Activated T-helper 1 cell treated with anti-CD3 and anti-CD28 coated beads, Interleukin-12 subunit alpha, Interleukin-12 subunit beta, Interleukin-2, Interleukin-4 antibody, amounts not matched to agents 30 ng/mL and 10 ng/mL and 1 ng/mL, durations not matched to agents 14 hours and 24 hours and 36 hours (primary cell): Measurements from ENCODE around the gene TEC. TPM values are rescaled to one million over a fixed set of nuclear protein-coding genes. Genes with fewer than 3 reads are reported as not detected.
"Not testable (repeated sequence)": the region's sequence is repeated elsewhere in the genome, so short reads cannot be mapped to it uniquely, and the experiment has no call there.

Experiments
- DNase-seq: peaks from one replicate; pipeline ENCODE4 v3.0.0; 2021; ENCODE audit warnings: low spot score
- H3K27ac Mint-ChIP-seq: one replicate; pipeline ENCODE4 v1.8.0; 2021; ENCODE audit warnings: mild to moderate bottlenecking, mixed read lengths
- H3K27me3 Mint-ChIP-seq: one replicate; pipeline ENCODE4 v1.8.0; 2022; ENCODE audit warnings: mild to moderate bottlenecking, moderate library complexity, mixed read lengths; ENCODE audit not compliant: insufficient read depth
- H3K36me3 Mint-ChIP-seq: one replicate; pipeline ENCODE4 v1.8.0; 2021; ENCODE audit warnings: low read depth, mixed read lengths
- H3K4me1 Mint-ChIP-seq: one replicate; pipeline ENCODE4 v1.8.0; 2021; ENCODE audit warnings: low read depth, mixed read lengths
- H3K4me3 Mint-ChIP-seq: one replicate; pipeline ENCODE4 v1.8.0; 2021; ENCODE audit warnings: mild to moderate bottlenecking, moderate library complexity, mixed read lengths
- H3K9me3 Mint-ChIP-seq: one replicate; pipeline ENCODE4 v1.8.0; 2021; ENCODE audit warnings: mixed read lengths
- intact Hi-C: fragments of 100-400 bp; cut with micrococcal nuclease; formaldehyde crosslinking; loops from one replicate; pipeline ENCODE4 v1.15.1; 2024
- total RNA-seq: library from RNA; stranded (reverse); gene quantifications from 2 replicates; pipeline ENCODE4 v1.2.3, GENCODE V29; 2022

TEC gene
- total RNA-seq, 1 donor from 2014 or later = 1.1 TPM

DNA sequence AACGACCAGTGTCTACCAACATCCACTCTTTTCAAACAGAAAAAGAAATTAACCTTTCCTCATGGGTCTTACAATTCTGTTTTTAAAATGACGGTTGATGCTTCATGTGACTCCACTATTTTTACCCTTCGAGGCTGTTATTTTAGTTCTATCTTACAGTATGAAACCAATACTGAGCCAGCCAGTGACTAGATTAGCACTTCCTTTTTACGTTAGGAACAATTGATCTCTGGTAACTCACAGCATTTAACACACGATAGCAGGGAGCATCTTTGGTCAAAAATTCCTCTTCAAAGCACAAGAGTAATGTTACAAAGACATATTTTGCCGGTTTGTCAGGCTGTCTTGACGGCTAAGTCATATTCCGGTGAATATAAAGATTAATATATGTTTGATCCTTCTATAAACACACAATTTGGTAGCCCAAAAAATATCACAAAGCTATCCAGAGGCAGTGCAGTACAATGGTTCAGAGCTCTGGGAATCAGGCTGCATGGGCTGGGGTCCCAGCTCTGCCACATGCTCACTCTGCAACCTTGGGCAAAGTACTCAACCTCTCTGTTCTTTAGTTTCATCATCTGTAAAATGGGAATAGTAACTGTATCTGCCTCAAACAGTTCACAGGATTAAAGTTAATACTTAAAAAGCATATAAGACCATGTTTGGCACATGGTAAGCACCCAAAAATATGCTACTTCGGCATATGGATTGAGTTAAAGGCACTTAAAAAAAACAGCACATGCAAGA, 72.7 kb downstream of the TEC start:
- Mint-ChIP-seq H3K9me3 (no peaks in the 10 kb centered on the region), H3K27me3 (peaks cover 6% of the 10 kb centered on the region), H3K27ac (no peak overlapping the region), H3K4me1 (no peaks in the 10 kb centered on the region), H3K4me3 (no peak overlapping the region), H3K36me3 (no peaks in the 10 kb centered on the region)
- DNase-seq = no peak
- intact Hi-C loops = no loop called here

DNA sequence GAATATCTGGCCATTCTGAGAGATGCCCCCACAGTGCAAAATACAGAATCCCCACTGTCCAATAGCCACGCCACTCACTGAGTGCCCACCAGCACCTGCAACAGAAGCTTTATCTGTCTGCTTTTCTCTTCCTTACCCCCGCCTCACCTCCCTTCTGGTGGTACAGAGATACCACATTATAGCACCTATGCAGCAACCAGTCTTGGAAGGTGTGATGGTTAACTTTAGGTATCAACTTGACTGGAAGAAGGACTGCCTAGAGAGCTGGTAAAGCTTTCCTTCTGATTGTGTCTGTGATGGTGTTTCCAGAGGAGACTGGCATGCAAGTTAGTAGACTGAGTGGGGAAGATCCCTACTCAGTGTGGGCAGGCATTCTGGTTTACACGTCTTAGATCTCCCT, 73.8 kb downstream of the TEC start:
- intact Hi-C loops = no loop called here
- no peak for DNase-seq
- Mint-ChIP-seq H3K36me3 (no peaks in the 10 kb centered on the region), H3K27ac (no peak overlapping the region), H3K9me3 (no peaks in the 10 kb centered on the region), H3K4me3 (no peak overlapping the region), H3K4me1 (no peaks in the 10 kb centered on the region), H3K27me3 (peaks cover 2% of the 10 kb centered on the region)

GRCh38 chr4:48195374-48195773, 74.3 kb downstream of the TEC start:
- H3K4me1 Mint-ChIP-seq = no peaks in the 10 kb centered on the region
- H3K27ac Mint-ChIP-seq = no peak overlapping the region
- peaks cover 2% of the 10 kb centered on the region for H3K27me3 Mint-ChIP-seq
- no peak overlapping the region for H3K4me3 Mint-ChIP-seq
- intact Hi-C loops = no loop called here
- no peak for DNase-seq
- H3K36me3 Mint-ChIP-seq = no peaks in the 10 kb centered on the region
- H3K9me3 Mint-ChIP-seq = no peaks in the 10 kb centered on the region

DNA sequence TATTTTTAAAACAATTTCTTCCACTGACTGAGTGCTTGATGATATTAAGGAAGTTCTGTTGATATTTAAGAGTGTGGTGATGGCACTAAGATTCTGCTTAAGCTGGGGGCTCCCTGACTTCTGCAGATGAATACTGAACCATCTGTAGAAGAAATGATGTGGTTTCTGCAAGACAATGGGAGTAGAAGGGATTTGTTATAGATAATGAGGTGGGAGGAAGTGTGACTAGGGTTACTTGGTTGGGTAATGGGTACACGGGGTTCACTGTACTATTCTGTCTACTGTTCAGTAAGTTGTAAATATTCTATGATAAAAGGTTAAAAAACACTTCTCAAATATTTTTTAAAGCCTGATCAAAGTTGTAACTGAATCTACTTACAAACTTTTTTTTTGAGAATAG, 74.7 kb downstream of the TEC start:
- Mint-ChIP-seq H3K27me3 (peaks cover 2% of the 10 kb centered on the region), H3K36me3 (no peaks in the 10 kb centered on the region), H3K4me3 (no peak overlapping the region), H3K4me1 (no peaks in the 10 kb centered on the region), H3K9me3 (no peaks in the 10 kb centered on the region), H3K27ac (no peak overlapping the region)
- intact Hi-C loops = no loop called here
- no peak for DNase-seq

DNA sequence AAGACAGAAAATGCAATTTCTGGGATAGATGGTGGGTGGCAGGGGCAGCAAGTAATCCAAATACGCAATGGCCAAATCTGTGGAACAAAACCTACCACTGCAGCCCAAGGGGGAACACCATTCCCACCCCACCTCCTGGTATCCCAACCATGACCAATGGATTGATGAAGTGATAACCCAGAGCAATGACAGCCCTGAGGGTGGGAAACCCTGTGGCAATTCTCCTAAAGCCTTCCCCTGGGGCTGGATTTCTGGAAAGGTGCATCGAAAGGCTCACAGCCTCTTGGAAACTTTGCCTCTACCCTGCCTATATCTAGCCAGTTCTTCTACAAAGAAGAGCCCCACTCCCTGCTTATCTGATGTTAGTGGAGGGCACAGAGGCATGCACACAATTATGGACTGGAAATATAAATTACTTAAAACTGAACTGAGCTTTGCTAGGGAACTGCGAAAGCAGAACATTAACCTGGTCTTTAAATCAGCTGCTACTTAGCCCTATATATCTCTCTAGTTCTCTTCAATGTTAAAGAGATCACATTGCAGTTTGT, 75.6 kb downstream of the TEC start:
- Mint-ChIP-seq H3K4me1 (no peaks in the 10 kb centered on the region), H3K36me3 (no peaks in the 10 kb centered on the region), H3K4me3 (no peak overlapping the region), H3K27me3 (peaks cover 2% of the 10 kb centered on the region), H3K9me3 (no peaks in the 10 kb centered on the region), H3K27ac (no peak overlapping the region)
- no peak for DNase-seq
- intact Hi-C loops = no loop called here

- no peak for DNase-seq
- no peaks in the 10 kb centered on the region for H3K4me1 Mint-ChIP-seq
- H3K27ac Mint-ChIP-seq = no peak overlapping the region
- H3K36me3 Mint-ChIP-seq = no peaks in the 10 kb centered on the region
- H3K9me3 Mint-ChIP-seq = no peaks in the 10 kb centered on the region
- intact Hi-C loops = no loop called here
- H3K27me3 Mint-ChIP-seq = peaks cover 2% of the 10 kb centered on the region
- no peak overlapping the region for H3K4me3 Mint-ChIP-seq
Measured at GRCh38 chr4:48193096-48193836, 76.4 kb downstream of the TEC start.

DNA sequence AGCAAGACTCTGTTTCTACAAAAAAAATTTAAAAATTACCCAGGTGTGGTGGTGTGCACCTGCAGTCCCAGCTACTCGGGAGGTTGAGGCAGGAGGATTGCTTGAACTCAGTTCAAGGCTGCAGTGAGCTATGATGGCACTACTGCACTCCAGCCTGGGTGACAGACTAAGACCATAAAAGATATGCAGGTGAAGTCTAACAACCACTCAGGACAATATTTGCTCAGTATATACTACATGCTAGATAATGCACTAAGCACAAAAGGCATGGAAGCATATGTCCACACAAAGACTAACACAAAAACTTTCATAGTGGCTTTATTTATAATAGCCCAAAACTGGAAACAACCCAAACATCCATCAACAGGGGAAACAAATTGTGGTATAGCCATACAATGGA, 77.9 kb downstream of the TEC start:
- Mint-ChIP-seq H3K36me3 (no peaks in the 10 kb centered on the region), H3K9me3 (no peaks in the 10 kb centered on the region), H3K4me1 (no peaks in the 10 kb centered on the region), H3K27ac (no peak overlapping the region), H3K4me3 (no peak overlapping the region), H3K27me3 (peaks cover 2% of the 10 kb centered on the region)
- intact Hi-C loops = no loop called here
- DNase-seq = no peak

DNA sequence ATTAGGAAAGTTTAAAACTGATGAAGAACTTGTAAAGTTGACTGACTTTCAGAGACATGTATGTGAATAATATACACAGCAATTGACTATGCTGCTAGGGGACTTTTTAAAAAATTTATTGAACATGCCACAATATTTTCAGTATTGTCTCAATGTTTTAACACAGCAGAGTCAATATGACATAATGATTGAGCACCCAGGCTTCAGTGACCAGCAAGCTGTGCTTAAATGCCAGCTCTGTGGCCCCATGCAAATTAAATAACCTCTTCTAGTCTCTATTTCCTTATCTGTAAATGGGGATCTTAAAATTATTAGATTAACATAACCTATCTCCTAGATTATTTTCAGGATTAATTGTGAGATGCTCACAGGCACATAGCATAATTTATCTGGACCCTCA, 78.8 kb downstream of the TEC start:
- Mint-ChIP-seq H3K4me3 (no peak overlapping the region), H3K4me1 (no peaks in the 10 kb centered on the region), H3K9me3 (no peaks in the 10 kb centered on the region), H3K27me3 (peaks cover 2% of the 10 kb centered on the region), H3K27ac (no peak overlapping the region), H3K36me3 (no peaks in the 10 kb centered on the region)
- no peak for DNase-seq
- intact Hi-C loops = no loop called here

DNA sequence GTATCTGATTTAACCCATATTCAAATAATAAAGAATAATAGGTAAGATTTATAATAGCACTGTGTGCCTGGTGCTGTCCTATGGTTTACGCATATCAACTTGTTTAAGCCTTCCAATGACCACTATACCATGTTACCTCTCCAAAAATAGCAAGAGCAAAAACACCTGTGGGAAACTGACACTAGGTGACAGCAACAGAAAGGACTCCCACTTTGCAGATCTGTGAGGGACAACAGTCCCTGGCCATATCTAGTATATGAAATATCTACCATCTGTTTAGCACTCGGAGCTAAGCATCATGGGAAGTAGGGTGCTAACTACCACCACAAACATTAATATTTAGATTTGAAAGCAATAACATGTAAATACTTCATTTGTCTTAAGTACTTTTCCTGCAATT, 79.9 kb downstream of the TEC start:
- no peak for DNase-seq
- intact Hi-C loops = no loop called here
- H3K36me3 Mint-ChIP-seq = no peaks in the 10 kb centered on the region
- no peaks in the 10 kb centered on the region for H3K4me1 Mint-ChIP-seq
- peaks cover 2% of the 10 kb centered on the region for H3K27me3 Mint-ChIP-seq
- H3K27ac Mint-ChIP-seq = no peak overlapping the region
- H3K4me3 Mint-ChIP-seq = no peak overlapping the region
- no peaks in the 10 kb centered on the region for H3K9me3 Mint-ChIP-seq

- H3K4me3 Mint-ChIP-seq = no peak overlapping the region
- intact Hi-C loops = no loop called here
- no peaks in the 10 kb centered on the region for H3K9me3 Mint-ChIP-seq
- no peaks in the 10 kb centered on the region for H3K4me1 Mint-ChIP-seq
- no peaks in the 10 kb centered on the region for H3K36me3 Mint-ChIP-seq
- no peaks in the 10 kb centered on the region for H3K27me3 Mint-ChIP-seq
- H3K27ac Mint-ChIP-seq = no peak overlapping the region
- no peak for DNase-seq
Measured at GRCh38 chr4:48188390-48188789, 81.2 kb downstream of the TEC start.

DNA sequence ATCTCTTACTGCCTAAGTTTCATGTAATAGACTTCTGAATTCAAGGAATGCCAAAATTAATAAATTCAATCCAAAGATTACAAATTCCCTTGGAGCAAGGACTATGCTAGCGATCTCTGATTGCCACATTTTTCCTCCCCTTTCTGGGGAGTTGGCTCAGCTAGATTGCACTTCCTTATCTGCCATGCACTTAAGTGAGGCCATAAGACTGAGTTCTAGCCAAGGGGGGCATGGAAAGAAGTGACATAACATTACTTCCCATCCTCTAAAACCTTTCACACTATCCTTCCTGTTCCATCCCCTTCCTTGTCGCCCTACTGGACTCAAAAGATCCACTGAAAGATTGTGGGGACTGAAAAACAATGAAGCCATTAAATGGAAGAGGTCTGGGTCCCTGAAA, 81.8 kb downstream of the TEC start:
- intact Hi-C loops = no loop called here
- Mint-ChIP-seq H3K27ac (no peak overlapping the region), H3K4me3 (no peak overlapping the region), H3K4me1 (no peaks in the 10 kb centered on the region), H3K9me3 (no peaks in the 10 kb centered on the region), H3K36me3 (no peaks in the 10 kb centered on the region), H3K27me3 (no peaks in the 10 kb centered on the region)
- DNase-seq = no peak

DNA sequence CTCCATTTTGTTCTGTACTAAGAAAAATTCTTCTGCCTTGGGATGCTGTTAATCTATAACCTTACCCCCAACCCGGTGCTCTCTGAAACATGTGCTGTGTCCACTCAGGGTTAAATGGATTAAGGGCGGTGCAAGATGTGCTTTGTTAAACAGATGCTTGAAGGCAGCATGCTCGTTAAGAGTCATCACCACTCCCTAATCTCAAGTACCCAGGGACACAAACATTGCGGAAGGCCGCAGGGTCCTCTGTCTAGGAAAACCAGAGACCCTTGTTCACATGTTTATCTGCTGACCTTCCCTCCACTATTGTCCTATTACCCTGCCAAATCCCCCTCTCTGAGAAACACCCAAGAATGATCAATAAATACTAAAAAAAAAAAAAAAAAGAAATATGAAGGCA, 82.6 kb downstream of the TEC start:
- H3K4me1 Mint-ChIP-seq, H3K36me3 Mint-ChIP-seq, H3K27me3 Mint-ChIP-seq, H3K27ac Mint-ChIP-seq, intact Hi-C loops, H3K4me3 Mint-ChIP-seq, DNase-seq, H3K9me3 Mint-ChIP-seq: not testable (repeated sequence)

- H3K36me3 Mint-ChIP-seq, intact Hi-C loops, H3K27me3 Mint-ChIP-seq, H3K4me3 Mint-ChIP-seq, H3K27ac Mint-ChIP-seq, H3K9me3 Mint-ChIP-seq, H3K4me1 Mint-ChIP-seq, DNase-seq: not testable (repeated sequence)
Measured at GRCh38 chr4:48186394-48186793, 83.2 kb downstream of the TEC start.
